Non-pigmented ciliary epithelial cell (primary cell): ENCODE results near the gene SARS1.
"Not testable (repeated sequence)": the region's sequence is repeated elsewhere in the genome, so short reads cannot be mapped to it uniquely, and the experiment has no call there.

ENCODE experiments used
- DNase-seq: peaks from one replicate; pipeline ENCODE4 v3.0.0-alpha.2; 2010; ENCODE audit warnings: low read depth

The SARS1 gene

DNA sequence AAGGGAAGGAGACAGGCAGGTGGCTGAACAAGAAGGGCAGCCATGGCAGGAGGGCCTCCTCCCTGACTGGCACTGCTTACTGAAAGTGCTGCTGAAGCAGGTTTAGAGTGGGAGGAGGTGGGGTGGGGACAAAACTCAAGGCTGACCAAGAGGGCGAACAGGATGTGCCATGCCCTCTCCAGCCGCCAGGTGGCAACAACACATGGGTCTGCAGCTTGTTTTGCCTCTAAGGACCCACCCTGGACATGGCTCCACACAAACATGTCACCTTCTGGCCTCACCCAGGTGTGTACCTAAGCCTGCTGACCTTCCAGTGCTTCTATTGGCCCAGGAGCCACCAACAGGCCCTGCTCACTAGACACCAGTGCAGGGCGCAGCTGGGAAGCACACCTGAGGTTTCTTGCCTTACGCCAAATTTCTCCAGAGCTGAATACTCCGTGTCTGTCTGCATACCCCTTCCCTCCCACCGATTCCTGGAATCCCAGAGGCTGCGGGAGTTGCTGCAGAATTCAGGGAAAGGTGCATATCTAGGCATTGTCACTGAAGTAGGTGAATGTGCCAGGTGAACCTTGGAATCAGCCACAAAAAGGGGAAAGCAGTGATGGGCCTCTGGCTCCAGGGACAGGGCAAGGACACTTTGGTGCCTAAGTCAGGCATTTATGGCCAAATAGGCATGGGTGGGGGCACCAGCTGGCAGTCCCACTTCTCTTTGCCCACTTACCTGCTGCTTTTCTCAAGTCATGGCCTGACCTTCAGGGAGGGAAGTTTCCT is 63.9 kb downstream of the SARS1 start:
- no peak for DNase-seq

DNA sequence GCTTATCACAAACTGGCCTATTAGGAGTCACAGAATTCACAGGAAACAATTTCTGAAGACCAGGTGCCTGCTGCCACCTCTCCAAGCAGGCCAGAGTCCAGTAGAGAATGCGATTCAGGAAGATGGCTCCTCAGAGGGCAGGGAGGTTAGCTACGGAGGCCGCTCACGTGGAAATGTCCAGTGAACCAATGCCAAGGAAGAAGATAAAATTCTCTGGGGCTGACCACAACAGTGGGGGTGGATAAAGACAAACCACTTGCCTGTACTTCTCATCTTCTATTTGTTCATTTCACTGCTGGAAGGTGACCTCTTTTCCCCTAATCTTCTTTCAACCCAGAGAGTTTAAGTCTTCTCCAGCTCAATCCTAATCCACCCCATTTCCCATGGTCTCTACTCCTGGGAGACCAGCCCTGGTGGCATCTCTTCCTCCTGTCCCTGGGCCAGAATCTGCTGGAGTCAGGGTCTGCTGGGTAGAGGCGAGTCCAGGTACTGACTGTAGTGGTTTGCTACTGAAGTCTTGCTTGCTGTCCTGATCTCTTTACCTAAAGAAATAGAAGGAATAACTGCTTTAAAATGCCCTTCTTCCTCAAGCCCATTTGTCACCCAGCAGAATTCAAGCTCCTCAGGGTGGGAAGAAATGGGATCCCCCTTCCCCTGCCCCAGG is 66.0 kb downstream of the SARS1 start:
- no peak for DNase-seq

DNA sequence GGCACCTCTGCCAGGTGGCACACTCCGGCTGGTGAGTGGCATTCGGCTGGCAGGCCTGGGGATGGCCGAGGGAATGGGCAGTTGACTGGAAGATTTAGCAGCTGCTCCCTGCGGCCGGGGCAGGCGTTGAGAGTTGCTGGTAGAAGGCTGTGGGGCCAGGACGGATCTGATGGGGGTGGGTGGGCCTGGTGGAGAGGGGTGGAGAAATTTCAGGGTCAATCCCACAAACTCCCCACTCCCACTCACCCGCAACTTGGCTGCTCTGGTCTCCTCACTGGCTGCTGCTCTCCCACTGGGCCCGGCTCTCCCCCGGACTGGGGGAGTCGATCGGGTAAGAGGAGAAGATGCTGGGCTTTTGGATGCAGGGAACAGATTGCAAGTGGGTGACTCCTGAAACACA is 67.1 kb downstream of the SARS1 start:
- no peak for DNase-seq

DNA sequence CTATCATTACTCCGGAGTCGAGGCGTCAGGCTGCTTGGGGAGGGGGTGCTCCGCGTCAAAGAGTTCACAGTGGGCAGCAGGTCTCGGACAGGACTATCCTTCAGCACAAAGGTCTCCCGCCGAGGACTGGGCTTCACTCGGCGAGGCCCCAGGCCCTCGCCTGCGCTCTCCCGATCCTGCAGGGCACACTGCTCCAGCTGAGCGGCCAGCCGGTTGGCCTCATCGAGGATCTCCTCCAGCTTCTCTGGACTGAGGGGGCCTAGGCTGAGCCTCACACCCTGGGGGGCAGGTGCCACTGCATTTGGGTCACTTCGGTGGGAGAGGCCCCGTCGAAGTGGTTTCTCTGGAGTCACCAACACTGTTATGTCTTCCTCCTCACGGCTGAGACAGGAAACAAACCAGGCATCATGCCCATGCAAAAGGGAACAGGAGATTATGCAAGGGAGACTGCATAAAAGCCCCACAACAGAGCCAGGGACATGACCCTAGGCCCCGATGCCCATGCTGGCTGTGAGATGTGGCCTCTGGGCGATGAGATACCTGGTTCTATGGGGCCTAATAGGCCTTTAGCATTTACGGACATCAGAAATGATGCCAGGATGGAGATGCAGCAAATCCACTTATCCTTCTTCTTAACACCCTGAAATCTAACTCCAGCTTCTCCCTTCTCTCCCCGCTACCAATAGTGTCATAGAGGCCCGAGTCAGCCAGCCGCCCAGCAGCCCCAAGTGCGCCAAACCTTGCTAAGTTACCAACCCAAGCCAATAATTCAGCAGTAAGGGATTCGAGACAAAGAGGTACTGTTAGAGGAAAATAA is 68.2 kb downstream of the SARS1 start:
- DNase-seq, result no peak

DNA sequence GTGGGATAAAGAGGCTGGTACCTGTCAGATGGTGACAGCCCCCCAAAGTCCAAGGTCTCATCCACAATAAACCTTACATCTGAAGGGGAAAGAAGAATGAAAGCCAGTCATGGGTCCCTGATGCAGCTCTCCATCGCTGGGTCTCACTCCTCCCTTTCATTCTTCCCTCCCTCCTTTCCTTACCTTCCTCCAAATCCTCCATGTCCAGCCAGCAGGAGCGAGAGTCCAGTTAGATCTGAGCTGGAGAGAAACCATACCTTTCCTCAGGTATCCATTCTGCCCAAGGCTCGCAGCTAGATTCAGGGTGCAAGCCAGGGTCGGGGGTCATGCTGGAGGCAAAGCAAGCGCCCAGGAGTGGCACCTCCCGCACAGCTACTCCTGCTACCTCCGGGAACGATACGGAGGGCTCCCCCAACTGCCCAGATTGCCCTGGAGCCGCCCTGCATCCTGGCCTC is 68.8 kb downstream of the SARS1 start:
- DNase-seq, result no peak

DNA sequence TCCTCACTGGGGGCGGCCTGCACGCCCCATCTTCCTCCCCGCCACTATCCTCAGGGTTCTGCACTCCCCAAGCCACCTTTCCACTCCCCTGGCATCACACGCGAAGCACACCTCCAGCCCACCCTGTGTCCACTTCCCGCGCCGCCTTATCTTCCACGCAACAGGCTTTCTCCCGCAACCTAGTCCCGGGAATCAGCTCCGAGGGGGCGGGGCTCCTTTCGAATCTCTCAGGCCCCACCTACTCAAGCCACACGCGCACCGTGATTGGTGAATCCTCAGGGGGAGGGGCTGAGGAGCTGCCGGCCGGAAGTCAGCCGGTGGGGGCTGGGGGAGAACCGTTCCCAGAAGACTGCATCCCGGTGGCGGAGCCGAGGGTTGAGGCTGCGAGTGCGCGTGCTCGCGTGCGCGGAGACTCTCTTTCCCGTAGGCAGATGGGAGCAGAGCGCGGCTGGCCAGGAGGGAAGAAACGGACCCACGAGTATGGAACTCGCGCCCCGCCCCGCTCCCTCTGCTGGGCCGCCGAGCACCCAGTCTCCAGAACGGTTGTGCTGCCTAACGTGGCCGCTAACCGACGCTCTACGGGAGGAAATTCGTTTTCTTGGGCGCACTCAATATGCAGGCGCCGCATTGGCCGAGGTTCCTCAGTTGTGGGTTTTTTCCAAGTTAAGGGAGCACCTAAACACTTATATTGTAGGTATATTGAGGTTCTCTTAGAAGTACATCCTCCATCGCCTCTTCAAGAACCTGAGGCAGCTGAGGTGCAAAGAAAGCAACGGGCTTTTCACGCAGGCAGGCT is 69.4 kb downstream of the SARS1 start, which contains the start of gene PSRC1:
Gene PSRC1, minus strand, starts transcription at position 194 of the 796 bp plus-strand sequence.
- DNase-seq, result peak; percentile 76

DNA sequence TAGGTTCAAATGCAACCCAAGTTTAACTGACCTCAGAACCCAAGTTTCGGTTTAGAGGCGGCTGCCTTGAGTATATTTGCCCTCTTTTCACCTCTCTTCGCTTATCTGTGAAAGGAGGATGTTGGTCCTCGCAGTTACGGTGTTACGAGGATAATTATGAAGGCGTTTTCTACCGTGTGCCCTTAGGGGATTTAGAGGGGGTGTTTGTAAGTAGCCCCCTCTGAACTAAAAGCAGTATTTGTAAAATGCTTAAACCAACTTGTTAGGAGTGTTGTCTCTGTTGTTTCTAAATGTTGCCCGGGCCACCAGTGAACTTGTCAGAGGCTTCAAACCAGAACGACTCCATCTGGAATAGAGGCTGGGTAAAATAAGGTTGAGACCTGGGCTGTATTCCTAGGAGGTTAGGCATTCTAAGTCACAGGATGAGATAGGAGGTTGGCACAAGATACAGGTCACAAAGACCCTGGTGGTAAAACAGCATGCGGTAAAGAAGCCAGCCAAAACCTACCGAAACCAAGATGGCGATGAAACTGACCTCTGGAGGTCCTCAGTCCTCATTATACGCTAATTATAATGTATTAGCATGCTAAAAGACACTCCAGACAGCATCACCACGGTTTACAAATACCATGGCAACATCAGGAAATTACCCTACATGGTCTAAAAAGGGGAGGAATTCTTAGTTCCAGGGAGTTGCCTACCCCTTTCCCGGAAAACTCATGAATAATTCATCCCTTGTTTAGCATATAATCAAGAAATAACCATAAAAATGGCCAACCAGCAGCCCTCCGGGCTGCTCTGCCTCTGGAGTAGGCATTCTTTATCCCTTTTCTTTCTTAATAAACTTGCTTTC is 70.3 kb downstream of the SARS1 start:
- DNase-seq, result no peak

DNA sequence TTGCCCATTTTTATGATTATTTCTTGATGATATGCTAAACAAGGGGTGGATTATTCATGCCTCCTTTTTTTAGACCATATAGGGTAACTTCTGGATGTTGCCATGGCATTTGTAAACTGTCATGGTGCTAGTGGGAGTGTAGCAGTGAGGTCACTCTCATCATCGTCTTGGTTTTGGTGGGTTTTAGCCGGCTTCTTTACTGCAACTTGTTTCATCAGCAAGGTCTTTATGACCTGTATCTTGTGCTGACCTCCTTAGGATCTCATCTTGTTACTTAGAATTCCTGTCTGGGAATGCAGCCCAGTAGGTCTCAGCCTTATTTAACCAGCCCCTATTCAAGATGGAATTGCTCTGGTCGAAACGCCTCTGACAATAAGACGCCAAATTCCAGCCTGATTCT is 73.0 kb downstream of the SARS1 start:
- not testable (repeated sequence) for DNase-seq
